GM12892 (cell line): ENCODE results near the gene FAM107B.

Experiments
- POLR2A ChIP-seq: IDR thresholded peaks from 2 replicates; pipeline ENCODE4 v1.6.1; 2011; ENCODE audit warnings: low read depth, low read length, control low read depth
- TAF1 ChIP-seq: IDR thresholded peaks from 2 replicates; pipeline ENCODE4 v1.6.1; 2011; ENCODE audit warnings: low read depth, mild to moderate bottlenecking, control low read depth, low read length, borderline replicate concordance

DNA sequence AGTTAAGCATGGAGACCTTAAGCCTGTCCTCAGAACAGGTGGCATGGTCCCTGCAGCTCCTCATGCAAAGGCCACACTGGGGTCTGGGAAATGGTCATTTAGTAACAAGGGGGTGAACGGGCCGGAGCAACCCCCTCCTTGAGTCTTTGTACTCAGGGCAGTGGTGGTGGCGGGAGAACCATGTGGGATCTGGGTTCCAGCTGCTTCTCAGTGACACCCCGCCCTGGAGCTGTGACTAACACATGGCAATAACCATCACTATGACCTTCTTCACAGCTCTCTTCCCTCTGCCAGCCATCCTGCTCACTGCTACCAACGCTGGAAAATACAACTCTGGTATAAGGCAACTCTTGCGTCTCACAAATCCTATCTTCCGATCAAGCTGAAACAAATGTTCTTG lies 240.5 kb downstream of the FAM107B start:
- no peak for TF ChIP-seq POLR2A
- no peak for TF ChIP-seq TAF1
